Mammary epithelial cell (primary cell): ENCODE measurements around the gene NSD1.

Experiments
- CTCF ChIP-seq, 2 donors: IDR thresholded peaks in 1 of 2; conservative IDR thresholded peaks in 1 of 2; 2 replicates each; pipeline ENCODE4 v1.5.1; 2011 to 2012; ENCODE audit warnings: inconsistent platforms in 2 of 2, low read length in 2 of 2, mild to moderate bottlenecking in 2 of 2, control low read depth in 1 of 2, low read depth in 1 of 2; ENCODE audit not compliant: insufficient read depth in 1 of 2; ENCODE audit errors: extremely low read depth in 1 of 2
- EZH2 ChIP-seq: IDR thresholded peaks from 2 replicates; pipeline ENCODE4 v1.6.1; 2012; ENCODE audit warnings: low read length, inconsistent platforms, borderline replicate concordance

- no peak for TF ChIP-seq CTCF (conservative IDR thresholded peaks at IDR 0.05 in 1 of 2, IDR thresholded peaks at IDR 0.05 in 1 of 2; ENCODE audit: extremely low read depth in 1 of 2, insufficient read depth in 1 of 2, low read depth in 1 of 2, low read length in 2 of 2)
- TF ChIP-seq EZH2: no peak
These were observed 35.7 kb downstream of the NSD1 start for GRCh38 chr5:177169271-177169670.
